PFSK-1 (cell line): ENCODE measurements around the gene RINT1.

ENCODE experiments used
- FOXP2 ChIP-seq: optimal IDR thresholded peaks from 2 replicates; pipeline ENCODE3; 2011; ENCODE audit warnings: borderline replicate concordance, control low read depth, inconsistent platforms; ENCODE audit not compliant: insufficient read depth; ENCODE audit errors: extremely low read length, extremely low read depth
- POLR2AphosphoS5 ChIP-seq: IDR thresholded peaks from 2 replicates; pipeline ENCODE4 v1.6.1; 2012; ENCODE audit warnings: low read depth, mild to moderate bottlenecking, control low read depth, low read length, moderate library complexity
- SIN3A ChIP-seq: IDR thresholded peaks from 2 replicates; pipeline ENCODE4 v1.6.1; 2012; ENCODE audit warnings: mild to moderate bottlenecking, low read length, moderate library complexity, borderline replicate concordance; ENCODE audit not compliant: insufficient read depth
- TAF1 ChIP-seq: IDR thresholded peaks from 2 replicates; pipeline ENCODE4 v1.6.1; 2012; ENCODE audit warnings: low read length, control low read depth, borderline replicate concordance; ENCODE audit not compliant: insufficient read depth
- TF ChIP-seq, protein P1 (sequence below), 2 experiments: IDR thresholded peaks; 2 replicates each; pipeline versions ENCODE4 v1.6.1 to v1.8.0; 2011 to 2012; ENCODE audit warnings: low read depth in 2 of 2, low read length in 2 of 2, control low read depth in 1 of 2, inconsistent platforms in 1 of 2, mild to moderate bottlenecking in 1 of 2, moderate library complexity in 1 of 2; ENCODE audit not compliant: insufficient read depth in 1 of 2

- TF ChIP-seq POLR2AphosphoS5, result no peak
- TF ChIP-seq, protein P1, sequence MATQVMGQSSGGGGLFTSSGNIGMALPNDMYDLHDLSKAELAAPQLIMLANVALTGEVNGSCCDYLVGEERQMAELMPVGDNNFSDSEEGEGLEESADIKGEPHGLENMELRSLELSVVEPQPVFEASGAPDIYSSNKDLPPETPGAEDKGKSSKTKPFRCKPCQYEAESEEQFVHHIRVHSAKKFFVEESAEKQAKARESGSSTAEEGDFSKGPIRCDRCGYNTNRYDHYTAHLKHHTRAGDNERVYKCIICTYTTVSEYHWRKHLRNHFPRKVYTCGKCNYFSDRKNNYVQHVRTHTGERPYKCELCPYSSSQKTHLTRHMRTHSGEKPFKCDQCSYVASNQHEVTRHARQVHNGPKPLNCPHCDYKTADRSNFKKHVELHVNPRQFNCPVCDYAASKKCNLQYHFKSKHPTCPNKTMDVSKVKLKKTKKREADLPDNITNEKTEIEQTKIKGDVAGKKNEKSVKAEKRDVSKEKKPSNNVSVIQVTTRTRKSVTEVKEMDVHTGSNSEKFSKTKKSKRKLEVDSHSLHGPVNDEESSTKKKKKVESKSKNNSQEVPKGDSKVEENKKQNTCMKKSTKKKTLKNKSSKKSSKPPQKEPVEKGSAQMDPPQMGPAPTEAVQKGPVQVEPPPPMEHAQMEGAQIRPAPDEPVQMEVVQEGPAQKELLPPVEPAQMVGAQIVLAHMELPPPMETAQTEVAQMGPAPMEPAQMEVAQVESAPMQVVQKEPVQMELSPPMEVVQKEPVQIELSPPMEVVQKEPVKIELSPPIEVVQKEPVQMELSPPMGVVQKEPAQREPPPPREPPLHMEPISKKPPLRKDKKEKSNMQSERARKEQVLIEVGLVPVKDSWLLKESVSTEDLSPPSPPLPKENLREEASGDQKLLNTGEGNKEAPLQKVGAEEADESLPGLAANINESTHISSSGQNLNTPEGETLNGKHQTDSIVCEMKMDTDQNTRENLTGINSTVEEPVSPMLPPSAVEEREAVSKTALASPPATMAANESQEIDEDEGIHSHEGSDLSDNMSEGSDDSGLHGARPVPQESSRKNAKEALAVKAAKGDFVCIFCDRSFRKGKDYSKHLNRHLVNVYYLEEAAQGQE (IDR thresholded peaks at IDR 0.05; ENCODE audit: insufficient read depth in 1 of 2, low read depth in 2 of 2, low read length in 2 of 2), result no peak
- no peak for TF ChIP-seq SIN3A
- no peak for TF ChIP-seq TAF1
- TF ChIP-seq FOXP2, result no peak
Measured at GRCh38 chr7:105559926-105560325, 27.9 kb downstream of the RINT1 start.
